ENCODE data around the gene ATP6V0C. TPM values are rescaled to one million over a fixed set of nuclear protein-coding genes. Genes with fewer than 3 reads are reported as not detected.

ATP6V0C gene
- total RNA-seq, 1 experiment from 2014 or later = 212 TPM

DNA sequence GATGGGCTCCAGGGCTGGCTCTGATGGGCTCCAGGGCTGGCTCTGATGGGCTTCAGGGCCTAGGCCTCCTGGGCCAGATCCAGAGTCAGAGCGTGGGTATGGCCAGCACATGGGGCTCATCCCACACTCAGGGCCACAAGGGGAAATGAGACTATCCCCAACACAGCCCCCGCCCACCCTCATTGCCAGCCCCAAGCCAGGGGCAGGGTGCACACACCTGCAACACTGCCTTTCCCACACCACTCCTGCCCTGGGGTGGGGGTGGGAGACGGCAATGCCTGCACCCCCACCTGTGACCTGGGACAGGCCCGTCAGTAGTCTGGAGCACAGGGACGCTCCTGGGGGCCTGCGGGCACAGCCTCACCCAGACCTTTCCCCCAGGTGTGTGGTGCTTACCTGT lies 14.3 kb upstream of the ATP6V0C start:
- Mint-ChIP-seq H3K9me3 (no peaks in the 10 kb centered on the region), H3K27ac (no peak overlapping the region), H3K4me1 (peaks cover 4% of the 10 kb centered on the region), H3K27me3 (ENCODE audit: low read depth) (no peaks in the 10 kb centered on the region), H3K4me3 (no peak overlapping the region), H3K36me3 (peaks cover 5% of the 10 kb centered on the region)
- DNase-seq (ENCODE audit: low spot score) = no peak
- ChIA-PET POLR2A (no interaction called here), CTCF (interaction anchor here (2.2 kb wide), 1 partner anchor 10 kb away, joined by 8 read pairs; no protein-coding TSS in a partner anchor)
- no peak for ATAC-seq
- no peak for TF ChIP-seq ZNF396 (CRISPR knock-in tag; IDR thresholded peaks at IDR 0.05; ENCODE audit: borderline replicate concordance)
- no peak for TF ChIP-seq GTF2I (CRISPR knock-in tag; conservative IDR thresholded peaks at IDR 0.05)
- TF ChIP-seq TCF7 (CRISPR knock-in tag; IDR thresholded peaks at IDR 0.05; ENCODE audit: low read depth) = no peak
- TF ChIP-seq, protein P1, sequence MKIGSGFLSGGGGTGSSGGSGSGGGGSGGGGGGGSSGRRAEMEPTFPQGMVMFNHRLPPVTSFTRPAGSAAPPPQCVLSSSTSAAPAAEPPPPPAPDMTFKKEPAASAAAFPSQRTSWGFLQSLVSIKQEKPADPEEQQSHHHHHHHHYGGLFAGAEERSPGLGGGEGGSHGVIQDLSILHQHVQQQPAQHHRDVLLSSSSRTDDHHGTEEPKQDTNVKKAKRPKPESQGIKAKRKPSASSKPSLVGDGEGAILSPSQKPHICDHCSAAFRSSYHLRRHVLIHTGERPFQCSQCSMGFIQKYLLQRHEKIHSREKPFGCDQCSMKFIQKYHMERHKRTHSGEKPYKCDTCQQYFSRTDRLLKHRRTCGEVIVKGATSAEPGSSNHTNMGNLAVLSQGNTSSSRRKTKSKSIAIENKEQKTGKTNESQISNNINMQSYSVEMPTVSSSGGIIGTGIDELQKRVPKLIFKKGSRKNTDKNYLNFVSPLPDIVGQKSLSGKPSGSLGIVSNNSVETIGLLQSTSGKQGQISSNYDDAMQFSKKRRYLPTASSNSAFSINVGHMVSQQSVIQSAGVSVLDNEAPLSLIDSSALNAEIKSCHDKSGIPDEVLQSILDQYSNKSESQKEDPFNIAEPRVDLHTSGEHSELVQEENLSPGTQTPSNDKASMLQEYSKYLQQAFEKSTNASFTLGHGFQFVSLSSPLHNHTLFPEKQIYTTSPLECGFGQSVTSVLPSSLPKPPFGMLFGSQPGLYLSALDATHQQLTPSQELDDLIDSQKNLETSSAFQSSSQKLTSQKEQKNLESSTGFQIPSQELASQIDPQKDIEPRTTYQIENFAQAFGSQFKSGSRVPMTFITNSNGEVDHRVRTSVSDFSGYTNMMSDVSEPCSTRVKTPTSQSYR (CRISPR knock-in tag; IDR thresholded peaks at IDR 0.05) = no peak
- no peak for TF ChIP-seq NR1H2 (CRISPR knock-in tag; IDR thresholded peaks at IDR 0.05)
- TF ChIP-seq TEAD4 (CRISPR knock-in tag; IDR thresholded peaks at IDR 0.05) = no peak
- no peak for TF ChIP-seq ZNF671 (CRISPR knock-in tag; IDR thresholded peaks at IDR 0.05)
- TF ChIP-seq, protein P2, sequence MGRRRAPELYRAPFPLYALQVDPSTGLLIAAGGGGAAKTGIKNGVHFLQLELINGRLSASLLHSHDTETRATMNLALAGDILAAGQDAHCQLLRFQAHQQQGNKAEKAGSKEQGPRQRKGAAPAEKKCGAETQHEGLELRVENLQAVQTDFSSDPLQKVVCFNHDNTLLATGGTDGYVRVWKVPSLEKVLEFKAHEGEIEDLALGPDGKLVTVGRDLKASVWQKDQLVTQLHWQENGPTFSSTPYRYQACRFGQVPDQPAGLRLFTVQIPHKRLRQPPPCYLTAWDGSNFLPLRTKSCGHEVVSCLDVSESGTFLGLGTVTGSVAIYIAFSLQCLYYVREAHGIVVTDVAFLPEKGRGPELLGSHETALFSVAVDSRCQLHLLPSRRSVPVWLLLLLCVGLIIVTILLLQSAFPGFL (CRISPR knock-in tag; IDR thresholded peaks at IDR 0.05; ENCODE audit: borderline replicate concordance) = no peak
- TF ChIP-seq, protein P3, sequence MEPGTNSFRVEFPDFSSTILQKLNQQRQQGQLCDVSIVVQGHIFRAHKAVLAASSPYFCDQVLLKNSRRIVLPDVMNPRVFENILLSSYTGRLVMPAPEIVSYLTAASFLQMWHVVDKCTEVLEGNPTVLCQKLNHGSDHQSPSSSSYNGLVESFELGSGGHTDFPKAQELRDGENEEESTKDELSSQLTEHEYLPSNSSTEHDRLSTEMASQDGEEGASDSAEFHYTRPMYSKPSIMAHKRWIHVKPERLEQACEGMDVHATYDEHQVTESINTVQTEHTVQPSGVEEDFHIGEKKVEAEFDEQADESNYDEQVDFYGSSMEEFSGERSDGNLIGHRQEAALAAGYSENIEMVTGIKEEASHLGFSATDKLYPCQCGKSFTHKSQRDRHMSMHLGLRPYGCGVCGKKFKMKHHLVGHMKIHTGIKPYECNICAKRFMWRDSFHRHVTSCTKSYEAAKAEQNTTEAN (CRISPR knock-in tag; IDR thresholded peaks at IDR 0.05) = no peak
- no peak for TF ChIP-seq ZNF121 (CRISPR knock-in tag; IDR thresholded peaks at IDR 0.05)
- TF ChIP-seq, protein P4, sequence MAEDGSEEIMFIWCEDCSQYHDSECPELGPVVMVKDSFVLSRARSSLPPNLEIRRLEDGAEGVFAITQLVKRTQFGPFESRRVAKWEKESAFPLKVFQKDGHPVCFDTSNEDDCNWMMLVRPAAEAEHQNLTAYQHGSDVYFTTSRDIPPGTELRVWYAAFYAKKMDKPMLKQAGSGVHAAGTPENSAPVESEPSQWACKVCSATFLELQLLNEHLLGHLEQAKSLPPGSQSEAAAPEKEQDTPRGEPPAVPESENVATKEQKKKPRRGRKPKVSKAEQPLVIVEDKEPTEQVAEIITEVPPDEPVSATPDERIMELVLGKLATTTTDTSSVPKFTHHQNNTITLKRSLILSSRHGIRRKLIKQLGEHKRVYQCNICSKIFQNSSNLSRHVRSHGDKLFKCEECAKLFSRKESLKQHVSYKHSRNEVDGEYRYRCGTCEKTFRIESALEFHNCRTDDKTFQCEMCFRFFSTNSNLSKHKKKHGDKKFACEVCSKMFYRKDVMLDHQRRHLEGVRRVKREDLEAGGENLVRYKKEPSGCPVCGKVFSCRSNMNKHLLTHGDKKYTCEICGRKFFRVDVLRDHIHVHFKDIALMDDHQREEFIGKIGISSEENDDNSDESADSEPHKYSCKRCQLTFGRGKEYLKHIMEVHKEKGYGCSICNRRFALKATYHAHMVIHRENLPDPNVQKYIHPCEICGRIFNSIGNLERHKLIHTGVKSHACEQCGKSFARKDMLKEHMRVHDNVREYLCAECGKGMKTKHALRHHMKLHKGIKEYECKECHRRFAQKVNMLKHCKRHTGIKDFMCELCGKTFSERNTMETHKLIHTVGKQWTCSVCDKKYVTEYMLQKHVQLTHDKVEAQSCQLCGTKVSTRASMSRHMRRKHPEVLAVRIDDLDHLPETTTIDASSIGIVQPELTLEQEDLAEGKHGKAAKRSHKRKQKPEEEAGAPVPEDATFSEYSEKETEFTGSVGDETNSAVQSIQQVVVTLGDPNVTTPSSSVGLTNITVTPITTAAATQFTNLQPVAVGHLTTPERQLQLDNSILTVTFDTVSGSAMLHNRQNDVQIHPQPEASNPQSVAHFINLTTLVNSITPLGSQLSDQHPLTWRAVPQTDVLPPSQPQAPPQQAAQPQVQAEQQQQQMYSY (CRISPR knock-in tag; IDR thresholded peaks at IDR 0.05) = no peak
- no peak for TF ChIP-seq FOXJ3 (CRISPR knock-in tag; IDR thresholded peaks at IDR 0.05; ENCODE audit: borderline replicate concordance)
- no peak for TF ChIP-seq RORB (CRISPR knock-in tag; IDR thresholded peaks at IDR 0.05)
- TF ChIP-seq, protein P5, sequence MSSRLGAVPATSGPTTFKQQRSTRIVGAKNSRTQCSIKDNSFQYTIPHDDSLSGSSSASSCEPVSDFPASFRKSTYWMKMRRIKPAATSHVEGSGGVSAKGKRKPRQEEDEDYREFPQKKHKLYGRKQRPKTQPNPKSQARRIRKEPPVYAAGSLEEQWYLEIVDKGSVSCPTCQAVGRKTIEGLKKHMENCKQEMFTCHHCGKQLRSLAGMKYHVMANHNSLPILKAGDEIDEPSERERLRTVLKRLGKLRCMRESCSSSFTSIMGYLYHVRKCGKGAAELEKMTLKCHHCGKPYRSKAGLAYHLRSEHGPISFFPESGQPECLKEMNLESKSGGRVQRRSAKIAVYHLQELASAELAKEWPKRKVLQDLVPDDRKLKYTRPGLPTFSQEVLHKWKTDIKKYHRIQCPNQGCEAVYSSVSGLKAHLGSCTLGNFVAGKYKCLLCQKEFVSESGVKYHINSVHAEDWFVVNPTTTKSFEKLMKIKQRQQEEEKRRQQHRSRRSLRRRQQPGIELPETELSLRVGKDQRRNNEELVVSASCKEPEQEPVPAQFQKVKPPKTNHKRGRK (CRISPR knock-in tag; IDR thresholded peaks at IDR 0.05; ENCODE audit: borderline replicate concordance) = no peak
- no peak for TF ChIP-seq OVOL2 (CRISPR knock-in tag; IDR thresholded peaks at IDR 0.05; ENCODE audit: borderline replicate concordance)
- no peak for TF ChIP-seq NFYB (CRISPR knock-in tag; conservative IDR thresholded peaks at IDR 0.05; ENCODE audit: low read depth)
